NCI-H2196 treated with DMSO at 0.1 percent for 48 hours (cell line): Measurements from ENCODE around the gene AGTPBP1.
"Not testable (repeated sequence)": the region's sequence is repeated elsewhere in the genome, so short reads cannot be mapped to it uniquely, and the experiment has no call there.

ENCODE experiments used
- DNase-seq: peaks from one replicate; lab custom pipeline; 2025; ENCODE audit not compliant: unreplicated experiment; lab: John Stamatoyannopoulos, UW

AGTPBP1 gene, protein sequence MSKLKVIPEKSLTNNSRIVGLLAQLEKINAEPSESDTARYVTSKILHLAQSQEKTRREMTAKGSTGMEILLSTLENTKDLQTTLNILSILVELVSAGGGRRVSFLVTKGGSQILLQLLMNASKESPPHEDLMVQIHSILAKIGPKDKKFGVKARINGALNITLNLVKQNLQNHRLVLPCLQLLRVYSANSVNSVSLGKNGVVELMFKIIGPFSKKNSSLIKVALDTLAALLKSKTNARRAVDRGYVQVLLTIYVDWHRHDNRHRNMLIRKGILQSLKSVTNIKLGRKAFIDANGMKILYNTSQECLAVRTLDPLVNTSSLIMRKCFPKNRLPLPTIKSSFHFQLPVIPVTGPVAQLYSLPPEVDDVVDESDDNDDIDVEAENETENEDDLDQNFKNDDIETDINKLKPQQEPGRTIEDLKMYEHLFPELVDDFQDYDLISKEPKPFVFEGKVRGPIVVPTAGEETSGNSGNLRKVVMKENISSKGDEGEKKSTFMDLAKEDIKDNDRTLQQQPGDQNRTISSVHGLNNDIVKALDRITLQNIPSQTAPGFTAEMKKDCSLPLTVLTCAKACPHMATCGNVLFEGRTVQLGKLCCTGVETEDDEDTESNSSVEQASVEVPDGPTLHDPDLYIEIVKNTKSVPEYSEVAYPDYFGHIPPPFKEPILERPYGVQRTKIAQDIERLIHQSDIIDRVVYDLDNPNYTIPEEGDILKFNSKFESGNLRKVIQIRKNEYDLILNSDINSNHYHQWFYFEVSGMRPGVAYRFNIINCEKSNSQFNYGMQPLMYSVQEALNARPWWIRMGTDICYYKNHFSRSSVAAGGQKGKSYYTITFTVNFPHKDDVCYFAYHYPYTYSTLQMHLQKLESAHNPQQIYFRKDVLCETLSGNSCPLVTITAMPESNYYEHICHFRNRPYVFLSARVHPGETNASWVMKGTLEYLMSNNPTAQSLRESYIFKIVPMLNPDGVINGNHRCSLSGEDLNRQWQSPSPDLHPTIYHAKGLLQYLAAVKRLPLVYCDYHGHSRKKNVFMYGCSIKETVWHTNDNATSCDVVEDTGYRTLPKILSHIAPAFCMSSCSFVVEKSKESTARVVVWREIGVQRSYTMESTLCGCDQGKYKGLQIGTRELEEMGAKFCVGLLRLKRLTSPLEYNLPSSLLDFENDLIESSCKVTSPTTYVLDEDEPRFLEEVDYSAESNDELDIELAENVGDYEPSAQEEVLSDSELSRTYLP

DNA sequence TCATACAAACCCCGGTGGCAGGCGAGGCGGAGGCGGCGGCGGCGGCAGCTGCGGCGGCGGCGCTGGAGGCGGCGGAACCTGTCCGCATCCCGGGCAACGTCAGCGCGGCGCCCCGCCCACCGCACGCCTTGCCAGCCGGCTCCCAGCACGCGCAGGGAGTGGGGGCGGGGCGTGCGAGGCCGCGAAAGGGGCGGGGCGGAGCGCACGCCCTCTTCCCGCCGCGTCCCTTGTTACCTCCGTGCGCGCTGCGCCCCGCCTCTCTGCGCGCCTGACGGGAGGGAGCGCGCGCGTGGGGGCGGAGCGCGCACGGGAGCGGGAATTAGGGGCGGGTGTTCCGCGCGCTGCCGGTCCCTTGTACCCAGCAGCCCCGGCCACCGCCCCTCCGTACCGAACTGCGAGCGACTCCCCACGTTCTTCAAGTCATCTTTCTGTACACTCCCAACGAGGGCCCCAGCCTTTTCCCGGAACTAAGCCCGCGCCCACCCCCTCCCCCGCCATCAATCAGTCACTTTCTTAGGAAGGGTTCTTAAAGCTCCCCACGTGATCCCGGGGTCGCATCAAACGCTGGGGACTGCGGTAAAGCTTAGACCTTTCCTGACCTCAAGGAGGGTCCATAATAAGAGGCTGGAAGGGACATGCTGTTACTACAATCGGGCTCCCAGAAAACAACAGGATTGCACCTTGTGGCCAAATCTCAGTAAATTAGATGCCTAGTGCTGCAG lies at the start of gene AGTPBP1:
AGTPBP1 (minus strand) TSS at position 80 of the 722 bp plus-strand sequence. CDS start 29,421 bp downstream, outside the sequence.
- DNase-seq, result peak; percentile 81

DNA sequence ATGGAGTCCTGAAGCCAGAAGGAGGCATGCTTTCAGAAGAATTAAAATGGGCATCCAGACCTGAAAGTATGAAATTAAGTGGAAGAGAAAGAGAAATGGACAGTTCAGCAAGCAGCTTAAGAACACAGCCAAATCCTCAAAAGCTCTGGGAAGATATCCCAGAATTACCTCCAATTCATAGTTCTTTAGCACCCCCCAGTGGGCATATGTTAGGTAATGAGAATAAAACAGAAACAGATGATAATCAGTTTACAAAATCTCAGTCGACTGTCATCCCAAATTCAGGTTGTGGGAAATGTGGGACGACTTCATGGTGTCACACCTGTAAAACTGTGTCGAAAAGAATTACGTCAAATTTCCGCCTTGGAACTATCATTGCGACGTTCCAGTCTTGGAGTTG lies 44.4 kb upstream of the AGTPBP1 start:
- not testable (repeated sequence) for DNase-seq

DNA sequence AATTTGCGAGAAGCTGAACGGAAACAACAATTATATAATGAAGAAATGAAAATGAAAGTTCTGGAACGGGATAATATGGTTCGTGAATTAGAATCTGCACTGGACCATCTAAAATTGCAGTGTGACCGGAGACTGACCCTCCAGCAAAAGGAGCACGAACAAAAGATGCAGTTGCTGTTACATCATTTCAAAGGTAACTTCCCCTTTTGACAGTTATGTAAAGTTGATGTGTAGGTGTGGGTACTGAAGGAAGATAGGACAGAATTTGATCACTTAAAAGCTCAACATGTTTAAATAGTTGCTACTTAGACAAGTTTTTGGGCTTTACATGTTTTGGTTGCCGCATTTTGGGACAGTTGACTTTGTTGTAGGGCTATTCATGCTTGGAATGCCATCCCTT lies 32.1 kb upstream of the AGTPBP1 start:
- not testable (repeated sequence) for DNase-seq

DNA sequence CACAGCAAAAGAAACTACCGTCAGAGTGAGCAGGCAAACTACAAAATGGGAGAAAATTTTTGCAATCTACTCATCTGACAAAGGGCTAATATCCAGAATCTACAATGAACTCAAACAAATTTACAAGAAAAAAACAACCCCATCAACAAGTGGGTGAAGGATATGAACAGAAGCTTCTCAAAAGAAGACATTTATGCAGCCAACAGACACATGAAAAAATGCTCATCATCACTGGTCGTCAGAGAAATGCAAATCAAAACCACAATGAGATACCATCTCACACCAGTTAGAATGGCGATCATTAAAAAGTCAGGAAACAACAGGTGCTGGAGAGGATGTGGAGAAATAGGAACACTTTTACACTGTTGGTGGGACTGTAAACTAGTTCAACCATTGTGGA lies 20.0 kb upstream of the AGTPBP1 start:
- DNase-seq, result not testable (repeated sequence)

DNA sequence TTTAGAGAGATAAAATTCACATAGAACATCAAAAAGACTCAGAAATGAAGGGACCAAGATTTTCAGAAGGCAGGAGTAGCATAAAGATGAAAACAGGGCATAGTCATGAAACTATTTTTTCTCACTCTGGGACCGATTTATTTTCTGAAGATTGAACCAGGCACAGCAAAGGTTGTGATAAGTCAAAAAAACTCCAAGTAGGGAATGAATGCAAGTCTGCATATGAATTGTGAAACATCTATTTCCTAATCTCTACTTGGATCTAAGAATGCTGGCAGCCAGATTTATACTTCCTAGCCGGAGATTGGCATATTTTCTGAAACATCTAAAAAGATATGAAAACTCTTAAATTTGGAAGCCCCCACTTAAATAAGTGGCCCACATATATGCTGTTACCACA lies 16.0 kb upstream of the AGTPBP1 start:
- not testable (repeated sequence) for DNase-seq

DNA sequence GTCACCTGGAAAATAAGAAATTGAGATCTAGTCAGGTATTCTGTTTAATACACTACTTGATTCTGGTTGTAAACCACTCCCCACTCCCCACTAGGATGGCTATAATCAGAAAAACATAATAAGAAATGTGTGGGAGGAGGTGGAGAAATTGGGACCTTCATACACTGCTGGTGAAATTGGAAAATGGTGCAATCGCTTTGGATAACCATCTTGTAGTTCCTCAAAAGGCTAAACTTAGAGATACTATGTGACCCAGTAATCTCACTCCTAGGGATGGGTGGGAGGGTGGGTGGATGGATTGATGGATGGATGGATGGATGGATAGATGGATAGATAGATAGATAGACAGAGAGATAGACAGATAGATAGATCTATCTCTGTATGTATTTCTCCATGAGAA lies 14.5 kb upstream of the AGTPBP1 start:
- not testable (repeated sequence) for DNase-seq

DNA sequence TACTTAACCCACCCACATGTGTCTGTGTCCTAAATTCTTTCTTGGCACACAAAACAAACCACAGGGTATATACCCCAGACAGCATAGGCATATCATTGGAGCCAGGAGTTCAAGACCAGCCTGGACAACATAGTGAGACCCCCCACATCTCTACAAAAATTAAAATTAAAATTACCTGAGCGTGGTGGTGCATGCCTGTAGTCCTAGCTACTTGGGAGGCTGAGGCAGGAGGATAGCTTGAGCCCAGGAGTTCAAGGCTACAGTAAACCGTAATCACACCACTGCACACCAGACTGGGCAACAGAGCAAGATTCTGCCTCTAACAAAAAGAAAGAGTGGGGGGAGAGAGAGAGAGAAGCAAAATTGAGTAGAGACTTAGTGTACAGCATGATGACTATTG lies 4.6 kb upstream of the AGTPBP1 start:
- DNase-seq, result no peak

DNA sequence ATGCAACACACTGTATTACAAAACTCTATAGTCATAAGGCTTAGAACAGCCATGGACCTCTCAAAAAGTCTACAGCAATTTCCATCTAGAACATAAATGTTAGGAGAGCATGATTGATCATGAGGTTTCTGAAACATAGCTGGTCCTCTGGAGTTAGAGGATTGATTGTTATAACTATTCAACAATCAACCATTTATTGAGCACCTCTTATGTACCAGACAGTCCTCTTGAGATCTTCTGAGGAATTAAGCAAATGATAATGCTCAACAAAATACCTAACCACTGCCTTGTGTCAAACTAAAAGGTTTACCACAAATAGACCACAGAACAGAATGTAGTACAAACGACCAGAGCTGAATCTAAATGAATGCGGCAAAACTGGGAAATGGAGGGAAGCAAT lies 3.4 kb upstream of the AGTPBP1 start:
- DNase-seq, result no peak

DNA sequence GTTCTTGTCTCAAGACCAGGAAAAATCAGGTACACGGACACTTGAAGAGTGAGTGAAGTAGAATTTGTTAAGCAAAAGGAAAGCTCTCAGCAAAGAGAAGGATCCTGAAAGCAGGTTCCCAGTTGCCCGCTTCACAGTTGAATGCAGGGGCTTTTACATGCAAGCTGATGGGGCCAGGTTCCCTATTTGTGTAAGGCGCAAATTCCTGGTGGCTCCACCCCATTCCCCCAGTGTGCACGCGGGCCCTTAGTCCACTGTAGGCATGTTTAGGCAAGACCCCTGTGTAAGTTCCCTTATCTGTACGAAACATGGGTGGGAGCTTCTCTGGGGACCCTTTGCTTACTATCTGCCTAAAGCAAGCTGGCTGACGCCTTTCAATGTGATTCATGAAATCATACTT lies 2.7 kb upstream of the AGTPBP1 start:
- no peak for DNase-seq

DNA sequence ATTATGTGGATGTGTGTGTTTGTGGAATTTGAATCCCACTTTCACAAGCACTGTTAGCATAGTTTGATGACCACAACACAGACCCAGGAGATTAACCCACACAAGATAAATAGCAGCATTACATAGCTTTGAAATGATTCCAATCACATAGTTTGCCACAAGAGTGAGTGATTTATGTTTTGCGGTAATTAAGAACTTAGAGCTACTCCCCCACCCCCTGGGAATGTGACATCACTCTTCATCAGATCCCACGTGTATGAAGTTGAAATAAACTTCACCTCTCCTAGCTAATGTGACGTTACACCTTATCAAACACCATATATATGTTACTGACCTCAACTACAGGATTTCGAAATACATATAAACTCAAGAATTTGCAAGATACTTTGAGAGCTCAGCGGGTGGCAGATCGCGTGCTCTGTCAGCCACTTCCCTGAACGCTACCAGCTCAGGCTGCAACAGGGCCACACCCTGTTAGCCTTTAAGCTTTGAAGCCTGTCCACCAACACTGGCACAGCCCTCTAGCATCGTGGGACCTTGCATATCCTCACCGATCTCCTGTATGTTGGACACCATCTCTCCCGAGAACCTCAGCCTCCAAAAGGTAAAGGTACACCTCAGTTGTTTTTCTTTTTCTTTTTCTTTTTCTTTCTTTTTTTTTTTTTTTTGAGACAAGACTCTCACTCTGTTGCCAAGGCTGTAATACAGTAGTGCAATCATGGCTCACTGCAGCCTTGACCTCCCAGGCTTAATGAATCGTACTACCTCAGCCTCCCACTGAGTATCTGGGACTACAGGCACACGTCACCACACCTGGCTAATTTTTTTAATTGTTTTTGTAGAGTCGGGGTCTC lies 1.7 kb upstream of the AGTPBP1 start:
- no peak for DNase-seq

DNA sequence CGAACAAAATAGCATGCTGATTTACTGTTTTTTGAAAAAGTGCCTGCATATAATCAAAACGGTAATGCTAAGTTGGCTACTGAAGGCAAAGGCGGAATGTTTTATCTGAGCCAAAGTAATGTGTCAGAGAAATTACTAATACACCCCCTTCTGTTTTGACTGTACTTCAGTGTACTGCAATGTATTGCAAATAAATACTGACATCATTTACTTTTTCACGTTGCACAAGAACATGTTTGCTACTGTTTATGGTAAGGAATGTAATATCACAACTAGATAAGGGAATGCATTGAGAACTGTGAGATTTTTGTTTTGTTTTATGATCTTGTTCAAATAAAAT lies 813 bp upstream of the AGTPBP1 start:
- DNase-seq, result no peak

DNA sequence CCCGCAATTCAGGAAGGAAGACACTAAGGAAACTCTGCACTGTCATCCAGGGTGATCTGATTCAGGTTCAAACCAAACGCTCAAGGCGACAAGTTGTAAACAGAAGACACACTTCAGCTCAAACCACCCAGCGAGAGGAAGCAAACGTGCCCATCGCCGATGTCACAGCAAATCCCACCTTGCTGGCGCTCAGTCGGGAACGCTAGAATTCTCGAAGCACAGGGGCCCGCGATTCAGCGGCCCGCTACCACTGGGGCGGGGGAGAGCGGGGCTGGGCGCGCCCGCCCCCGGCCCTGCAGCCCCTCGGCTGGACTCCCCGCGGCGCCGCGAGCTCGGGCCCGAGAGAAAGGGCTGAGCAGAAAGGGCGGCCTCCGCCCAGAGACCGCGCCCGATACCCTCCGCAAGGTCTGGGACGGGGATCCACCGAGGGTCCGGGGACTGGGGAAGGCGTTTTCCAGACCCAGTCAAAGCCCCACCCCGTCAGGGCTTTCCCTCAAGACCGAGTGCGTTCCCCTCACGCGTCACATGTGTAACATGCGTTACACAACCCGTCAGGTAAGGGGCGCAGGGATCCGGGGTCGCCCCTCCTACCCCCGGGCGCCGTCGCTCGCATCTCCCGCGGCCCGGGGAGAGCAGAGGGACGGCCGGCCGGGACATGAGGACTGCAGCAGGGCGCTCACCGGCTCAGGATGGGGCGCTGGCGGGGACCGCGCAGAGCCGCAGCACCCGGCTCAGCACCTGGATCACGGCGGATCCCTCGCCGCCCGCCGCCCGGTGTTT lies 469 bp downstream of the AGTPBP1 start:
- no peak for DNase-seq

DNA sequence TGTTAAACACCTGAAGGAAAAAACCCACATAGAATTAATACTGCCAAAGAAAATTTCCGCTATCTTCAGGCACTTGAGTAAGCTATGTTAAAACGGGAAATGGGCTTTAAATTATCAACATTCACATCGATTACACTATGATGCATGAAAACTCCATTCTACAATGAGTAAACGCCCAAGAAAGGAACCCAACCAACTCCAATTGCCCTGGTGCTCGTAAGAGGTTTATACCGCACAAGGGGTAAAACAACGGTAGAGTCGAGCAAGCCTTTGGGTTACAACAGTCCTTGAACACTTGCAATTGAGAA lies 1.0 kb downstream of the AGTPBP1 start:
- DNase-seq, result no peak

DNA sequence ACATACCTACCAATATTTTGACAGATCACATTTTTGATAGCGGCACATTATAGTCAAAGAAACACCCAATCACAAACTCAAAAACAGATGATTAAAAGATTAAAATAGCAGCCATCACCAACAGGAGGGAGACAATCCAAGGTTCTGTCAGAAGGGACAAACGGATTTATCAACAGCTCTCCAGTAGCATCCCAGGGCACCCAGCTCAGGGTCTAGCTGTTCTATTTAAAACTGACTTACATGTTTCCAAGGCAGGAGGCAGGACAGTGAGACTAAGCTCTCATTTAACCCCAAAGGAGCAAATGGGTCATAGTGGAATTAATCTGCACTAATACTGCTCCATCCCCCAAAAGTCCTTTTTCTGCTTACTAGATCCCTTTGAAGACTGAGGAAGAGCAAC lies 3.2 kb downstream of the AGTPBP1 start:
- DNase-seq, result no peak

DNA sequence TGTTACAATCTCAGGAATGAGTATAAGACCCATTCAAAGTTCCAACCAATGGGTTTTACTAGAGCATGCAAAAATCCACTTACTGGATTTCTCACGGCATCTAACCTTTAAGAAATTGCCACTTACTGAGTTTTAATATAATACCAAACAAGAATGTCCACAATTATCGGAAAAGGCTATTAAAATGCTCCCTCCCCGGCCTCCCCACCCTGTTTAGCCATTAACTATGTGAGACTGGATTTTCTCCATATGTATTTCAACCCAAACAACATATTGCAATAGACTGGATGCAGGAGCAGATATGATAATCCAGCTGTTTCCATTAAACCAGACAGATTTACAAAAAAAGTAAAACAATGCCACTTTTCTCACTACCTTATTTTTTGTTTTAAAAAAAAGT lies 4.1 kb downstream of the AGTPBP1 start:
- no peak for DNase-seq

DNA sequence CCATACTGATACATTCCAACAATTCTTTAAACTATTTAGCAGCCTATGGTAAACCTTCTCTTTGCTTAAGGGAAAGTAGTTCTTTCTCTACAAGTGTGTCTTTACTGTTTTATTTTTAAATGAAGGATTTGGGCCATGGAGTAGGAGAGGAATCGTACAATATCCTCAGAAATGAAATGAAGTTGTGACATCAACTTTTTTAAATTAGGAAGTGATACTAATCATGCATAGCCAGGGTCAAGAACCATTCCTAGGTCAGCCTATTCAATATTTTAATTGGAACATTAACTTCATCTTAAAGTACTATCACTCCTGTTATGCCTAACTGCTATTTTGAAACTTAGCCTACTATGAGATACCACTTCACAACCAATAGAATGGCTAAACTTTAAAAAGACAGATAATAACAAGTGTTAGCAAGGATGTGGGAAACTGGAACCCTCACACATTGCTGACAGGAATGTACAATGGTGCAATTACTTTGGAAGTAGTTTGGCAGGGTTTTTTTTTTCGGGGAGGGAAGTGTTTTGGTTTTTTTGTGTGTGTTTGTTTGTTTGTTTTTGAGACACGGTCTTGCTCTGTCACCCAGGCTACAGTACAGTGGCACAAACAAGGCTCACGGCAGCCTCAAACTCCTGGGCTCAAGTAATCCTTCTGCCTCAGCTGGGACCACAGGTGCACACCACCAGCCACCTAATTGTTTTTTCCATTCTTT lies 10.7 kb downstream of the AGTPBP1 start:
- DNase-seq, result no peak

DNA sequence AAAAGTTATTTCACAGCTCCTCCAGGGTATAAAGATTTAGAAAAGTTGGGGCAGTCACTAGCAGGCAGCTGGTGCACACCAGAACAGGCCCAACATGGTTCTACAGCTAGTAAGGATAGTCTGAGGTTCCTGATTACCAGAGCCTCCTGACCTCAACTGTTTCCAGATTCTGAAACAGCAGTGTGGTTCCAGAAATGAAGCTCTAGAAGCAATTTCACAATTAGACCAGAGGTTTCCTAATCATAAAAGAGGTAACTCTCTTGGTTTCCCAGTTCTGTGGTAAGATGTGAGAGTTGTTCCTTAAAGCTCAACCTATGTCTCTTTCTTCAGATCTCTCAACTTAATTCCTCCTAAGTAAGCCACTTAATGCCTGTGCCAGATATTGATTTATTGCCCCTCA lies 11.9 kb downstream of the AGTPBP1 start:
- no peak for DNase-seq

DNA sequence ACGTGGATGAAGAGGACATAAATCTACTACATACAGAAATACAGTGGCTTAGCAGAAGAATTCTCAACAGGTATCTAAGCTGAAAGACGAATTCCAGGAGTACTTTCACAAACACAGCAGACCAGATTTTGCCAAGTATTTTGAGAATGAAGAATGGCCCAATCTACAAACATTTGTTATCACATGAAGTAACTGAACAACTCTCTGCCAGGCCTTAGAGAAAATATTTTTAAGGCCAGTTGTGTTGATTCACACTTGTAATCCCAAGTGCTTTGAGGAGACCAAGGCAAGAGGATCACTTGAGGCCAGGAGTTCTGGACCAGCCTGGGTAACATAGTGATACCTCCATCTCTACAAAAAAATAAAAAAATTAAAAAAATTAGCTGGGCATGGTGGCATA lies 14.3 kb downstream of the AGTPBP1 start:
- no peak for DNase-seq

DNA sequence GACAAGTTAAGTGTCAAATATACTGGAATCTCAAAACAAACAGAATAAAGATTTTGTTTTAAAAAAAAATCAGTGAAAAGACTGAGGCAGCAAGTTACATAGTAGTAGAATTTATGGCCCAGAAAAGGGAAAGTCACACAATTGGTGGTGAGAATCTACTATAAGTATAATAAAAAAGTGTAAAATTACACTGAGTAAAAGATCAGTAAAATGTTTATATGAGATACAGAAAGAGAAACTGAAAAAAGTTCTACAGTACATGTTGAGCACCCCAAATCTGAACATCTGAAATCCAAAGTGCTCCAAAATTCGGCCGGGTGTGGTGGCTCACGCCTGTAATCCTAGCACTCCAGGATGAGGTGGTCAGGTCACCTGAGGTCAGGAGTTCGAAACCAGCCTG lies 15.0 kb downstream of the AGTPBP1 start:
- no peak for DNase-seq
